ENCODE results near the gene DGUOK.

The DGUOK gene

DNA sequence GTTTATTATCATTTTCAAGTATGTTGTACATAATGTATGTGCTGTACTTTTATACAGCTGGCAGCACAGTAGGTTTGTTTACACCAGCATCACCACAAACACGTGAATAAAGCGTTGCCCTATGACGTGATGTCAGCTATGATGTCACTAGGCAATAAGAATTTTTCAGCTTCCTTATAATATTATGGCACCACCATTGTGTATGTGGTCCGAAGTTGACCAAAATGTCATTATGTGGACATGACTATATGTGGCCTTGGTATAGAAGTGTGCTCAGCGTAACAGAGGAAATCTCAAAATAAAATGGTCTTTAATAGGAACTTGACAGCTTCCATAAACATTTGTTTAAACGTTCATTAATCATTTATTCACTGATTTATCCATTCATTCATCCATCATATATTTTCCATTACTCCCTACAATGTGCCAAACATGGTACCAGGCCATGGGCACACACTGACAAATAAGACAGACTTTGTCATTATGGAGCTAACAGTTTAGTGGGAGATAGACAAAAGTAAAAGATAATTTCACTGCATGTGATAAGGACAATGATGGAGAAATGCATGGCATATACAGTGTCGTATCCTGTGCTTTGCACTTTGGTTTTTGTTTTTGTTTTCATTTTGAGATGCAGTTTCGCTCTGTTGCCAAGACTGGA lies 15.0 kb upstream of the DGUOK start:
- H3K4me3 ChIP-seq (ENCODE audit: low read depth, low read length), result no peak overlapping the region
- TF ChIP-seq, protein P1, sequence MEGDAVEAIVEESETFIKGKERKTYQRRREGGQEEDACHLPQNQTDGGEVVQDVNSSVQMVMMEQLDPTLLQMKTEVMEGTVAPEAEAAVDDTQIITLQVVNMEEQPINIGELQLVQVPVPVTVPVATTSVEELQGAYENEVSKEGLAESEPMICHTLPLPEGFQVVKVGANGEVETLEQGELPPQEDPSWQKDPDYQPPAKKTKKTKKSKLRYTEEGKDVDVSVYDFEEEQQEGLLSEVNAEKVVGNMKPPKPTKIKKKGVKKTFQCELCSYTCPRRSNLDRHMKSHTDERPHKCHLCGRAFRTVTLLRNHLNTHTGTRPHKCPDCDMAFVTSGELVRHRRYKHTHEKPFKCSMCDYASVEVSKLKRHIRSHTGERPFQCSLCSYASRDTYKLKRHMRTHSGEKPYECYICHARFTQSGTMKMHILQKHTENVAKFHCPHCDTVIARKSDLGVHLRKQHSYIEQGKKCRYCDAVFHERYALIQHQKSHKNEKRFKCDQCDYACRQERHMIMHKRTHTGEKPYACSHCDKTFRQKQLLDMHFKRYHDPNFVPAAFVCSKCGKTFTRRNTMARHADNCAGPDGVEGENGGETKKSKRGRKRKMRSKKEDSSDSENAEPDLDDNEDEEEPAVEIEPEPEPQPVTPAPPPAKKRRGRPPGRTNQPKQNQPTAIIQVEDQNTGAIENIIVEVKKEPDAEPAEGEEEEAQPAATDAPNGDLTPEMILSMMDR (IDR thresholded peaks at IDR 0.05; ENCODE audit: low read depth, low read length), result no peak
- TF ChIP-seq MYC (IDR thresholded peaks at IDR 0.05; ENCODE audit: low read depth, low read length), result no peak
- TF ChIP-seq POLR2A (IDR thresholded peaks at IDR 0.05; ENCODE audit: extremely low read depth, insufficient read length), result no peak
- TF ChIP-seq, protein P2, sequence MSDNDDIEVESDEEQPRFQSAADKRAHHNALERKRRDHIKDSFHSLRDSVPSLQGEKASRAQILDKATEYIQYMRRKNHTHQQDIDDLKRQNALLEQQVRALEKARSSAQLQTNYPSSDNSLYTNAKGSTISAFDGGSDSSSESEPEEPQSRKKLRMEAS (IDR thresholded peaks at IDR 0.05; ENCODE audit: low read depth, low read length), result no peak
- no peak for DNase-seq (ENCODE audit: low read depth)

DNA sequence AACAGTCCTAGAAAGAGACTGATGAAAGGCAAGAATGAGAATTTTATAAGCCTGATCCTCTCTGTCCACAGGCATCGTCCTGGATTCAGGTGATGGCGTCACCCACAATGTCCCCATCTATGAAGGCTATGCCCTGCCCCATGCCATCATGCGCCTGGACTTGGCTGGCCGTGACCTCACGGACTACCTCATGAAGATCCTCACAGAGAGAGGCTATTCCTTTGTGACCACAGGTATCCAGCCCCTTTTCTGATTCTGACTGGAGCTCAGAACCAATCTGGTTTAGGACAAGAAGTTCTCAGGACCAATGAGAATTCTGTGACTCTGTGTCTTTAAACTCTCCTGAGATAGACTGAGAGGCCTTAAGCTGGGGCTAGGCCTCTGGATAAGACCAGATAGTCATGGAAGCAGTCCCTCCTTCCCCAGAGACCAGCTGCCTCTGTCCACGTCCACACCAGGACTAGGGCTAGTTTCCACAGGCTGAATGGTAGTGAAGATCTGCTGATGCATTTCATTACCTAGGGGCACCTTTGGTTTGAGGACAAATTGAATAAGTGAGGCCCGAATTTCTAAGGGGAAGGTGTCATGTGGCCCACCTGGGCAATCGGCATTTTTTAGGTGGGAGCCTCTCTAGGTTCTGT lies 13.1 kb upstream of the DGUOK start:
- TF ChIP-seq, protein P1 (IDR thresholded peaks at IDR 0.05; ENCODE audit: low read depth, low read length), result no peak
- TF ChIP-seq, protein P2 (IDR thresholded peaks at IDR 0.05; ENCODE audit: low read depth, low read length), result no peak
- no peak for TF ChIP-seq MYC (IDR thresholded peaks at IDR 0.05; ENCODE audit: low read depth, low read length)
- no peak for TF ChIP-seq POLR2A (IDR thresholded peaks at IDR 0.05; ENCODE audit: extremely low read depth, insufficient read length)
- H3K4me3 ChIP-seq (ENCODE audit: low read depth, low read length), result no peak overlapping the region
- DNase-seq (ENCODE audit: low read depth), result no peak

DNA sequence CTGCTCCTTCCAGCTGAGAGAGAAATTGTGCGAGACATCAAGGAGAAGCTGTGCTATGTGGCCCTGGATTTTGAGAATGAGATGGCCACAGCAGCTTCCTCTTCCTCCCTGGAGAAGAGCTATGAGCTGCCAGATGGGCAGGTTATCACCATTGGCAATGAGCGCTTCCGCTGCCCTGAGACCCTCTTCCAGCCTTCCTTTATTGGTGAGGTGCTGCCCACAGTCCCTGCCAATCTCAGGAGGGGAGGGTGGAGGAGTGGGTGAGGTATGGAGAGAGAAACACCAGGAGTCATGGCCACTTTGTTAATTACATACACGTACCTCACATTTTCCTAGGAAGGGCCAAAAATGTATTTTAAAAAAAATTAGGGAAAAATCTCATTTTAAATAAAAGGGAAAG lies 12.0 kb upstream of the DGUOK start:
- H3K4me3 ChIP-seq (ENCODE audit: low read depth, low read length), result no peak overlapping the region
- no peak for DNase-seq (ENCODE audit: low read depth)
- TF ChIP-seq, protein P1 (IDR thresholded peaks at IDR 0.05; ENCODE audit: low read depth, low read length), result no peak
- TF ChIP-seq, protein P2 (IDR thresholded peaks at IDR 0.05; ENCODE audit: low read depth, low read length), result no peak
- TF ChIP-seq MYC (IDR thresholded peaks at IDR 0.05; ENCODE audit: low read depth, low read length) (no peak), POLR2A (IDR thresholded peaks at IDR 0.05; ENCODE audit: extremely low read depth, insufficient read length) (no peak)

DNA sequence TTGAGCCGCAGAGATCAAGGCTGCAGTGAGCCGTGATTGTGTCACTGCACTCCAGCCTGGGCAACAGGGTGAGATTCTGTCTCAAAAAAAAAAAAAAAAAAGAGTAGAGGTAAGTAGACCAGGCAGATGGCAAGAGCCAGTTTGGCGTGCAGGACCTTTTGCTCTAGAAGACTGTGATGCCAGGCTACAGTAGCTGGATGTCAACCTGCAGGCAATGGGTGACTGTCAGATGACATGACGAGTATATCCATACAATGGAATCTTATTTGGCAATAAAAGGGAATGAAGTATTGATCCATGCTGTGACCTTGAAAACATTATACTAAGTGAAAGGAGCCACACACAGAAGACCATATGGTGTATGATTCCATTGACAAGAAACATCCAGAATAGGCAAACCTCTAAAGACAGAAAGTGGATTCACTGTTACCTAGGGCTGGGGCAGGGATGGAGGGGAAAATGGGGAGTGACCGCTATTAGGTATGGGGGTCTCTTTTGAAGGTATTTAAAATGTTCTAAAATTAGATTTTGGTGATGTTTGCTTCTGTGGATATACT lies 11.2 kb upstream of the DGUOK start:
- no peak overlapping the region for H3K4me3 ChIP-seq (ENCODE audit: low read depth, low read length)
- TF ChIP-seq, protein P1 (IDR thresholded peaks at IDR 0.05; ENCODE audit: low read depth, low read length), result no peak
- TF ChIP-seq, protein P2 (IDR thresholded peaks at IDR 0.05; ENCODE audit: low read depth, low read length), result no peak
- no peak for TF ChIP-seq MYC (IDR thresholded peaks at IDR 0.05; ENCODE audit: low read depth, low read length)
- TF ChIP-seq POLR2A (IDR thresholded peaks at IDR 0.05; ENCODE audit: extremely low read depth, insufficient read length), result no peak
- DNase-seq (ENCODE audit: low read depth), result no peak

DNA sequence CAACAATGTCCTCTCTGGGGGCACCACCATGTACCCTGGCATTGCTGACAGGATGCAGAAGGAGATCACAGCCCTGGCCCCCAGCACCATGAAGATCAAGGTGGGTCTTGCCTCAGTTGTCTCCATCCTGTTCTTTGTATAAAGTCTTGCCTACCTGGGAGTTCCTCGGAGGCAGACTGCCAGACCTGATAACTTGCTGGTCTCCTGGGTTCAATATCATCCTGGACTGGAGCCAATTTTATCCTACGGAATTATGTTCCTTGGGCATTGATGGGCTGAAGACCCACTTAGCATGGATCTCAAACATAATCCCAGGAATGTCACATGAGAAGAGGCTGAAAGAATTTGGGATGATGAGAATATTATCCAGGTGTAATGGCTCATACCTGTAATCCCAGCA lies 10.0 kb upstream of the DGUOK start:
- H3K4me3 ChIP-seq (ENCODE audit: low read depth, low read length), result no peak overlapping the region
- TF ChIP-seq MYC (IDR thresholded peaks at IDR 0.05; ENCODE audit: low read depth, low read length), result no peak
- TF ChIP-seq POLR2A (IDR thresholded peaks at IDR 0.05; ENCODE audit: extremely low read depth, insufficient read length), result no peak
- TF ChIP-seq, protein P1 (IDR thresholded peaks at IDR 0.05; ENCODE audit: low read depth, low read length), result no peak
- TF ChIP-seq, protein P2 (IDR thresholded peaks at IDR 0.05; ENCODE audit: low read depth, low read length), result no peak
- DNase-seq (ENCODE audit: low read depth), result no peak

Measured in NB4 (cell line).